Measurements from ENCODE around the gene CXCL6. TPM values are rescaled to one million over a fixed set of nuclear protein-coding genes. Genes with fewer than 3 reads are reported as not detected.

The CXCL6 gene
- total and polyA plus RNA-seq, 4 donors, result 4.2 to 21.5 (median 6.4) TPM

GRCh38 chr4:73874386-73874785 is 37.9 kb downstream of the CXCL6 start:
- DNase-seq, result no peak
- Histone ChIP-seq H3K36me3 (ENCODE audit: control insufficient read depth in 4 of 4, insufficient read depth in 4 of 4, low read length in 4 of 4) (no peaks in the 10 kb centered on the region), H3K27me3 (ENCODE audit: control insufficient read depth in 3 of 3, insufficient read depth in 3 of 3, low read length in 2 of 3) (peaks cover 0 to 7% (median 7%) of the 10 kb centered on the region in 3 donors), H3K27ac (ENCODE audit: low read depth in 1 of 2, low read length in 1 of 2) (no peak overlapping the region), H3K9me3 (ENCODE audit: control insufficient read depth in 4 of 4, insufficient read depth in 3 of 4, low read length in 3 of 4) (peaks cover 0 to 2% (median 0%) of the 10 kb centered on the region in 4 donors), H3K4me1 (ENCODE audit: control insufficient read depth in 5 of 5, insufficient read depth in 5 of 5, low read length in 5 of 5) (peaks cover 0 to 5% (median 0%) of the 10 kb centered on the region in 5 donors), H3K4me3 (no peak overlapping the region), H3K9ac (ENCODE audit: insufficient read depth in 1 of 2, low read length in 2 of 2) (no peak overlapping the region)
- no peak for ATAC-seq (ENCODE audit: insufficient read depth, low FRiP score)
- 48 to 61% methylated on average over 2 of the region's 2 CpGs for WGBS, 2 donors
- TF ChIP-seq CTCF (IDR thresholded peaks at IDR 0.05; ENCODE audit: control extremely low read depth, extremely low read depth), result no peak

DNA sequence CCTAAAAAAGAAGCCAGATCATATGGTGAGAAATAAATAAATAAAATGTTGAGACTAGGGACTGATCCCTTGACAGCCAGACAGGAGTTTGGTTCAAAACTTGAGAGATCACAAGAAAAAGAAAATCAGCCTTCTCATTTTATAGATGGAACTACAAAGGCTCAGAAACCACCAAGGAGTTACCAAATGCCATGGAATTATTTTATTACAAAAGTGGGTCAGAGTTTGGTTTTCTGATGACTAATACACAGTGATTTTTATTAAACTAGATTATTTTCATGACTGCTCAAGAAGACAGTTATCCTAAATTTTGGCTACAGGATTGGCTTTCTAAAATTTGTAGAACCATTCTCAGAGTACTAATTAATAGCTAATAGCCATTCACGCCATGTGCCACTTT is 38.9 kb downstream of the CXCL6 start:
- no peak for DNase-seq
- no peaks in the 10 kb centered on the region for H3K36me3 ChIP-seq (ENCODE audit: control insufficient read depth in 4 of 4, insufficient read depth in 4 of 4, low read length in 4 of 4)
- peaks cover 0 to 2% (median 0%) of the 10 kb centered on the region in 4 donors for H3K9me3 ChIP-seq (ENCODE audit: control insufficient read depth in 4 of 4, insufficient read depth in 3 of 4, low read length in 3 of 4)
- TF ChIP-seq CTCF (IDR thresholded peaks at IDR 0.05; ENCODE audit: control extremely low read depth, extremely low read depth), result no peak
- H3K4me3 ChIP-seq, result no peak overlapping the region
- H3K9ac ChIP-seq (ENCODE audit: insufficient read depth in 1 of 2, low read length in 2 of 2), result no peak overlapping the region
- H3K4me1 ChIP-seq (ENCODE audit: control insufficient read depth in 5 of 5, insufficient read depth in 5 of 5, low read length in 5 of 5), result no peaks in the 10 kb centered on the region
- no peak for ATAC-seq (ENCODE audit: insufficient read depth, low FRiP score)
- WGBS, 2 donors, result 95 to 97% methylated on average over 1 of the region's 1 CpG
- H3K27ac ChIP-seq (ENCODE audit: low read depth in 1 of 2, low read length in 1 of 2), result no peak overlapping the region
- peaks cover 0 to 2% (median under 1%) of the 10 kb centered on the region in 3 donors for H3K27me3 ChIP-seq (ENCODE audit: control insufficient read depth in 3 of 3, insufficient read depth in 3 of 3, low read length in 2 of 3)

DNA sequence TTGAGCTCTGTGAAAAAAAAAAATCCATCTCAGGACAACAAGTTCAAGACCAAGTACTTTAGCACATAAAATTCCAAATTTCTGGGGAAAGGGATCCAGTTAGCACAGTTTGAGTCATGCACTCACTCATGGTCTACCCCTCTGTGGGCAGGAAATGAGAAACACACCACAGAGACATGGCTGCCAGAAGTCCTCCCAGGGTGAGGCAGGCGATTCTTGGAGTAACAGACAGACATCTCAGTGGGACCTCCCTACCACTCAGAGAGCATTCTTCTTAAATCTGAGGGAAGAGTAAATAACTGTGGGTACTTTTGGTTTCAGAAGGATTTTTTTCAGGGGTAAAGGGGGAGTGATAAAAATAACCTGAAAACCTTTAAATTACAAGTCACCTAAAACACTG is 46.8 kb downstream of the CXCL6 start:
- H3K9me3 ChIP-seq (ENCODE audit: control insufficient read depth in 4 of 4, insufficient read depth in 3 of 4, low read length in 3 of 4), result no peaks in the 10 kb centered on the region
- DNase-seq (no peak), ATAC-seq (ENCODE audit: insufficient read depth, low FRiP score) (no peak)
- no peak overlapping the region for H3K4me3 ChIP-seq
- 52 to 54% methylated on average over 1 of the region's 1 CpG for WGBS, 2 donors
- no peaks in the 10 kb centered on the region for H3K36me3 ChIP-seq (ENCODE audit: control insufficient read depth in 4 of 4, insufficient read depth in 4 of 4, low read length in 4 of 4)
- H3K9ac ChIP-seq (ENCODE audit: insufficient read depth in 1 of 2, low read length in 2 of 2), result no peak overlapping the region
- H3K27me3 ChIP-seq (ENCODE audit: control insufficient read depth in 3 of 3, insufficient read depth in 3 of 3, low read length in 2 of 3), result no peaks in the 10 kb centered on the region
- H3K27ac ChIP-seq (ENCODE audit: low read depth in 1 of 2, low read length in 1 of 2), result no peak overlapping the region
- no peaks in the 10 kb centered on the region for H3K4me1 ChIP-seq (ENCODE audit: control insufficient read depth in 5 of 5, insufficient read depth in 5 of 5, low read length in 5 of 5)
- TF ChIP-seq CTCF (IDR thresholded peaks at IDR 0.05; ENCODE audit: control extremely low read depth, extremely low read depth), result no peak

DNA sequence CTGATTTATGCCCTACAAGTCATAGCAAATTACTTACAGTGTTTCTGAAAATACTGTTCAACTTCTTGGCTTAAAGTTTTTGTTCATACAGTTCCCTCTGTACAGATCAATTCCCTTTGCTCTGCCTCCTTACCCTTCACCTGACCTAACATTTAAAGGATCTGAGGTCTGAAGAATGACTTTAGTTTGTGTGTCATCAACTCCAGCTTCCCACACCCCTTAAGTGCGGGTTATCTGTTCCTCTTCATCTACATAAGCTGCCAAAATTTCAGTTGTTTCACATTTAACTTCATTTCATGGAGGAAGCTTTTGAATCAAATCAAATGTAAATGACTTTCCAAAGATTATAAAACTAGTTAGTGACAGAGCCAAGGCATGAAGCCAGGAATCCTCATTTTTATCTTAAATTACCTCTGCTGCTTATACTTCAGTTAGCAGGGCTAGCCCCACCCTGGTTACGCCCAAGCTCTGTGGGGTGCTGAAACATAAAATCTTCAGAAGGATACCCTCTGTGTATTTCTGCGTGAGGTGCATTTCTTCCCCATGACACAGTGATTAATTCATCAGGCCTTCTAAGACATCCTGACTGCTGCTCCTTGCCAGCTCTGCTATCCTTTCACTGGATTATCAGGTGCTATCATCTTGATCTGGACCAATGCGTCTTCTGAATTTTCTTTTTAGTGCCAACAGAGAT is 49.2 kb downstream of the CXCL6 start:
- ATAC-seq (ENCODE audit: insufficient read depth, low FRiP score) (no peak), DNase-seq (no peak)
- Histone ChIP-seq H3K27ac (ENCODE audit: low read depth in 1 of 2, low read length in 1 of 2) (no peak overlapping the region), H3K27me3 (ENCODE audit: control insufficient read depth in 3 of 3, insufficient read depth in 3 of 3, low read length in 2 of 3) (no peaks in the 10 kb centered on the region), H3K9ac (ENCODE audit: insufficient read depth in 1 of 2, low read length in 2 of 2) (no peak overlapping the region), H3K4me3 (no peak overlapping the region), H3K4me1 (ENCODE audit: control insufficient read depth in 5 of 5, insufficient read depth in 5 of 5, low read length in 5 of 5) (no peaks in the 10 kb centered on the region), H3K9me3 (ENCODE audit: control insufficient read depth in 4 of 4, insufficient read depth in 3 of 4, low read length in 3 of 4) (no peaks in the 10 kb centered on the region), H3K36me3 (ENCODE audit: control insufficient read depth in 4 of 4, insufficient read depth in 4 of 4, low read length in 4 of 4) (no peaks in the 10 kb centered on the region)
- WGBS, 2 donors, result 67 to 81% methylated on average over 4 of the region's 4 CpGs
- no peak for TF ChIP-seq CTCF (IDR thresholded peaks at IDR 0.05; ENCODE audit: control extremely low read depth, extremely low read depth)

All from lung (tissue), 12 donors.